ENCODE results near the gene SFR1. TPM values are rescaled to one million over a fixed set of nuclear protein-coding genes. Genes with fewer than 3 reads are reported as not detected.

The SFR1 gene
- total and polyA plus RNA-seq, 4 donors, result 0.83 to 5.5 (median 1.6) TPM

DNA sequence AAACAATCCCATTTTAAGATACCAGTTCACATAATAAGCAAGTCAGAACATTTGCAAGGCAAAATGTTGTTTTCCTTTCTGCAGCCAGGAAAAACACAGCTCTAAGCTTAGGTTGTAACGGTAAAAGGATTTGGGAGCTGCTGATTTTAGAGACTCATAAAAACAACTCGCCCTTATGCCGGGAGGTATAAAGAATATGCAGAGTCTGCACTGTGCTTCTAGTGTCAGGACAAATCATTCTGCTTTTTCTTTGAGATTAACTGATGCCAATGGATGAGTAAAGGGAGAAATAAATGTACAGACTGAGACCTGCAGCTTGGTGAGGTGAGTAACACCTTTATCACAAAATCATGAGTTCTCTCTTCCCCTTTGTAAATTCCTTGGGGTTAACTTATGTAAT, 2.0 kb upstream of the SFR1 start:
- H3K27ac ChIP-seq (ENCODE audit: low read depth in 1 of 2, low read length in 2 of 2), result no peak overlapping the region

More for the DNA sequence above, 2.0 kb upstream of the SFR1 start:
- Histone ChIP-seq H3K36me3 (ENCODE audit: control insufficient read depth in 4 of 4, insufficient read depth in 3 of 4, low read depth in 1 of 4, low read length in 3 of 4) (no peaks in the 10 kb centered on the region), H3K27me3 (ENCODE audit: control insufficient read depth in 4 of 4, insufficient read depth in 4 of 4, low read length in 3 of 4) (no peaks in the 10 kb centered on the region), H3K4me1 (ENCODE audit: control insufficient read depth in 4 of 4, insufficient read depth in 4 of 4, low read length in 3 of 4) (peaks cover 0 to 7% (median 4%) of the 10 kb centered on the region in 4 donors), H3K4me3 (ENCODE audit: low read depth in 1 of 3, low read length in 3 of 3) (no peak overlapping the region), H3K9me3 (ENCODE audit: control insufficient read depth in 4 of 4, low read length in 3 of 4) (no peaks in the 10 kb centered on the region), H3K9ac (ENCODE audit: low read depth in 1 of 2, low read length in 2 of 2) (no peak overlapping the region)
- TF ChIP-seq YY1 (IDR thresholded peaks at IDR 0.05), result no peak
- no peak for TF ChIP-seq EGR1 (IDR thresholded peaks at IDR 0.05; ENCODE audit: low read depth in 2 of 2)
- no peak for TF ChIP-seq GABPA (IDR thresholded peaks at IDR 0.05 in 1 of 2, conservative IDR thresholded peaks at IDR 0.05 in 1 of 2)
- TF ChIP-seq TAF1 (conservative IDR thresholded peaks at IDR 0.05), result no peak
- TF ChIP-seq SP1 (IDR thresholded peaks at IDR 0.05), result no peak
- TF ChIP-seq REST (IDR thresholded peaks at IDR 0.05), result no peak
- TF ChIP-seq ZBTB33 (IDR thresholded peaks at IDR 0.05), result no peak
- TF ChIP-seq, protein P1, sequence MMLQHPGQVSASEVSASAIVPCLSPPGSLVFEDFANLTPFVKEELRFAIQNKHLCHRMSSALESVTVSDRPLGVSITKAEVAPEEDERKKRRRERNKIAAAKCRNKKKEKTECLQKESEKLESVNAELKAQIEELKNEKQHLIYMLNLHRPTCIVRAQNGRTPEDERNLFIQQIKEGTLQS (IDR thresholded peaks at IDR 0.05), result no peak
- TF ChIP-seq RAD21 (IDR thresholded peaks at IDR 0.05), result no peak
- TF ChIP-seq, protein P2, sequence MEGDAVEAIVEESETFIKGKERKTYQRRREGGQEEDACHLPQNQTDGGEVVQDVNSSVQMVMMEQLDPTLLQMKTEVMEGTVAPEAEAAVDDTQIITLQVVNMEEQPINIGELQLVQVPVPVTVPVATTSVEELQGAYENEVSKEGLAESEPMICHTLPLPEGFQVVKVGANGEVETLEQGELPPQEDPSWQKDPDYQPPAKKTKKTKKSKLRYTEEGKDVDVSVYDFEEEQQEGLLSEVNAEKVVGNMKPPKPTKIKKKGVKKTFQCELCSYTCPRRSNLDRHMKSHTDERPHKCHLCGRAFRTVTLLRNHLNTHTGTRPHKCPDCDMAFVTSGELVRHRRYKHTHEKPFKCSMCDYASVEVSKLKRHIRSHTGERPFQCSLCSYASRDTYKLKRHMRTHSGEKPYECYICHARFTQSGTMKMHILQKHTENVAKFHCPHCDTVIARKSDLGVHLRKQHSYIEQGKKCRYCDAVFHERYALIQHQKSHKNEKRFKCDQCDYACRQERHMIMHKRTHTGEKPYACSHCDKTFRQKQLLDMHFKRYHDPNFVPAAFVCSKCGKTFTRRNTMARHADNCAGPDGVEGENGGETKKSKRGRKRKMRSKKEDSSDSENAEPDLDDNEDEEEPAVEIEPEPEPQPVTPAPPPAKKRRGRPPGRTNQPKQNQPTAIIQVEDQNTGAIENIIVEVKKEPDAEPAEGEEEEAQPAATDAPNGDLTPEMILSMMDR (IDR thresholded peaks at IDR 0.05; ENCODE audit: low read depth, low read length, missing input control), result no peak
- TF ChIP-seq HNF4A (conservative IDR thresholded peaks at IDR 0.05), result no peak
- TF ChIP-seq JUND (IDR thresholded peaks at IDR 0.05), result no peak
- no peak for DNase-seq (ENCODE audit: low spot score)
- WGBS, result 85% methylated on average over 3 of the region's 3 CpGs
